NT2/D1 (cell line): Measurements from ENCODE around the gene TDRD7.

Source experiments
- DNase-seq: peaks from one replicate; pipeline ENCODE4 v3.0.0-alpha.2; 2011; ENCODE audit warnings: low read depth, low spot score
- H3K27me3 ChIP-seq: 2 replicates; pipeline ENCODE4 v1.6.0; 2011; ENCODE audit warnings: mild to moderate bottlenecking; ENCODE audit not compliant: insufficient read length, insufficient read depth
- H3K36me3 ChIP-seq: 2 replicates; pipeline ENCODE4 v1.6.1; 2011; ENCODE audit warnings: mild to moderate bottlenecking, low read length, mixed read lengths; ENCODE audit not compliant: insufficient read depth, insufficient read length
- H3K4me1 ChIP-seq: 2 replicates; pipeline ENCODE4 v1.5.1; 2011; ENCODE audit not compliant: insufficient read depth, insufficient read length
- H3K4me3 ChIP-seq: 2 replicates; pipeline ENCODE4 v1.5.1; 2011; ENCODE audit warnings: low read depth; ENCODE audit not compliant: insufficient read length
- H3K9ac ChIP-seq: 2 replicates; pipeline ENCODE4 v1.6.0; 2011; ENCODE audit warnings: low read depth; ENCODE audit not compliant: insufficient read length
- H3K9me3 ChIP-seq: 2 replicates; pipeline ENCODE4 v1.5.1; 2011; ENCODE audit warnings: mild to moderate bottlenecking, low read length; ENCODE audit not compliant: insufficient read depth
- SUZ12 ChIP-seq: IDR thresholded peaks from 2 replicates; pipeline ENCODE4 v1.6.1; 2011; ENCODE audit not compliant: insufficient read length, insufficient read depth; ENCODE audit errors: extremely low read depth
- YY1 ChIP-seq: IDR thresholded peaks from 2 replicates; pipeline ENCODE4 v1.6.1; 2011; ENCODE audit not compliant: insufficient read length, insufficient read depth
- ZNF274 ChIP-seq: IDR thresholded peaks from 2 replicates; pipeline ENCODE4 v1.6.1; 2011; ENCODE audit warnings: mild to moderate bottlenecking, low read depth, low read length

TDRD7 gene

GRCh38 chr9:97397220-97397619 lies 14.7 kb upstream of the TDRD7 start:
- TF ChIP-seq SUZ12, result no peak
- no peak for TF ChIP-seq ZNF274
- no peak for TF ChIP-seq YY1
- H3K9me3 ChIP-seq, result no peaks in the 10 kb centered on the region
- DNase-seq, result no peak
- H3K27me3 ChIP-seq, result peaks cover 6% of the 10 kb centered on the region
- no peaks in the 10 kb centered on the region for H3K4me1 ChIP-seq
- H3K4me3 ChIP-seq, result no peak overlapping the region
- H3K9ac ChIP-seq, result no peak overlapping the region
- H3K36me3 ChIP-seq, result no peaks in the 10 kb centered on the region

- H3K36me3 ChIP-seq, result no peaks in the 10 kb centered on the region
- no peak for TF ChIP-seq ZNF274
- TF ChIP-seq SUZ12, result no peak
- no peak for TF ChIP-seq YY1
- H3K4me1 ChIP-seq, result no peaks in the 10 kb centered on the region
- H3K9me3 ChIP-seq, result peaks cover 13% of the 10 kb centered on the region
- peaks cover 6% of the 10 kb centered on the region for H3K27me3 ChIP-seq
- no peak overlapping the region for H3K9ac ChIP-seq
- no peak overlapping the region for H3K4me3 ChIP-seq
- DNase-seq, result peak; percentile 77
These were observed 12.7 kb upstream of the TDRD7 start for GRCh38 chr9:97398999-97399758.

GRCh38 chr9:97403746-97404316 lies 8.1 kb upstream of the TDRD7 start:
- TF ChIP-seq SUZ12 (no peak), ZNF274 (no peak), YY1 (no peak)
- peaks cover 18% of the 10 kb centered on the region for H3K9me3 ChIP-seq
- no peaks in the 10 kb centered on the region for H3K27me3 ChIP-seq
- H3K36me3 ChIP-seq, result no peaks in the 10 kb centered on the region
- DNase-seq, result no peak
- no peaks in the 10 kb centered on the region for H3K4me1 ChIP-seq
- no peak overlapping the region for H3K9ac ChIP-seq
- H3K4me3 ChIP-seq, result no peak overlapping the region

GRCh38 chr9:97405551-97405950 lies 6.3 kb upstream of the TDRD7 start:
- H3K4me1 ChIP-seq, result no peaks in the 10 kb centered on the region
- H3K9me3 ChIP-seq, result peaks cover 18% of the 10 kb centered on the region
- no peak overlapping the region for H3K4me3 ChIP-seq
- DNase-seq, result no peak
- TF ChIP-seq SUZ12, result no peak
- no peak for TF ChIP-seq ZNF274
- no peak for TF ChIP-seq YY1
- peaks cover 3% of the 10 kb centered on the region for H3K27me3 ChIP-seq
- H3K9ac ChIP-seq, result no peak overlapping the region
- H3K36me3 ChIP-seq, result no peaks in the 10 kb centered on the region

DNA sequence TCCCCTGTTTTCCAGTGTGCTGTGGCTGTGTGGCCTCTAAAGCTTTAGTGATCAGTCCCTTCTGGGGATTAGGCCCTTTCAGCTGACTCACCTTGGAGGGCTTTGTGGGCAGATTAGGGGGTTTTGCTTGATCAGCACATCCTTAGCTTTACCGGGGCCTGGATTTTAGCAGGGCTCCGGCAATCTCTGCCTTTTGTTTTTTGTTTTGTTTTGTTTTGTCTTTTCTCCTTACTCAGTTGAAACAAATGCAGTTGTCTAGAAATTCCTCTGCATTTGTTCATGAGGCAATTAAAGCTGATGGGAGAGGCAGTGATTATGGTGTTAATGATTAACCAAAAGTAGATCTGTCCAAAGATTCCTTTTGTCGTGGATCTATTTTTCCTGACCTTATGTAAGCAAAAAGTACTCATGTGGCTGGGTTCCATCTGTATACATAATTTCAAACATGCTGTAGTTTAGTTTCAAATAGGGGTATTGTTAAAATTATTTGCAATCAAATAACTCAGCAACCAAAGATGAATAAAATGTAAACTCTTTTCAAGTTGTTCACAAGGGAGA lies 5.2 kb upstream of the TDRD7 start:
- H3K36me3 ChIP-seq, result no peaks in the 10 kb centered on the region
- no peak overlapping the region for H3K9ac ChIP-seq
- no peak for DNase-seq
- TF ChIP-seq YY1, result no peak
- no peak for TF ChIP-seq ZNF274
- TF ChIP-seq SUZ12, result no peak
- peaks cover 18% of the 10 kb centered on the region for H3K9me3 ChIP-seq
- H3K4me1 ChIP-seq, result no peaks in the 10 kb centered on the region
- peaks cover 13% of the 10 kb centered on the region for H3K27me3 ChIP-seq
- H3K4me3 ChIP-seq, result no peak overlapping the region

- H3K4me1 ChIP-seq, result no peaks in the 10 kb centered on the region
- no peak overlapping the region for H3K9ac ChIP-seq
- H3K9me3 ChIP-seq, result peaks cover 10% of the 10 kb centered on the region
- no peak overlapping the region for H3K4me3 ChIP-seq
- H3K36me3 ChIP-seq, result no peaks in the 10 kb centered on the region
- TF ChIP-seq YY1, result no peak
- no peak for TF ChIP-seq ZNF274
- no peak for TF ChIP-seq SUZ12
- H3K27me3 ChIP-seq, result peaks cover 30% of the 10 kb centered on the region
- DNase-seq, result no peak
These were observed 3.3 kb upstream of the TDRD7 start for GRCh38 chr9:97408562-97408961.

- H3K9me3 ChIP-seq, result no peaks in the 10 kb centered on the region
- peak overlapping the region; percentile 66 for H3K4me3 ChIP-seq
- no peaks in the 10 kb centered on the region for H3K36me3 ChIP-seq
- TF ChIP-seq YY1, result no peak
- TF ChIP-seq SUZ12, result no peak
- H3K27me3 ChIP-seq, result peaks cover 43% of the 10 kb centered on the region
- DNase-seq, result no peak
- no peaks in the 10 kb centered on the region for H3K4me1 ChIP-seq
- H3K9ac ChIP-seq, result no peak overlapping the region
These were observed 482 bp upstream of the TDRD7 start for GRCh38 chr9:97411440-97411788.
